Measurements from ENCODE around the gene CENPT. TPM values are rescaled to one million over a fixed set of nuclear protein-coding genes. Genes with fewer than 3 reads are reported as not detected.
A peak's percentile ranks its signal among the peaks of the same experiment; 100 is the strongest.

CENPT gene
- total RNA-seq, 2 experiments from 2014 or later, result 50.2 to 53.5 TPM

GRCh38 chr16:67883146-67883871, 35.8 kb upstream of the CENPT start:
- POLR2A ChIA-PET, result interaction anchor here (0.8 to 3.6 kb wide), 9 partner anchors 8 to 157 kb away, joined by 3 to 19 read pairs (median 4); partner anchors contain the start of genes CTRL, EDC4, PSKH1 and PSMB10
- Mint-ChIP-seq H3K9me3 (no peaks in the 10 kb centered on the region), H3K27me3 (no peaks in the 10 kb centered on the region), H3K4me3 (no peak overlapping the region), H3K27ac (no peak overlapping the region), H3K4me1 (no peaks in the 10 kb centered on the region), H3K36me3 (ENCODE audit: low read depth) (peaks cover 53% of the 10 kb centered on the region)
- no peak for DNase-seq
- CTCF ChIA-PET, result interaction anchor here (0.5 to 3.8 kb wide), 27 partner anchors 9 to 362 kb away, joined by 3 to 22 read pairs (median 4); partner anchors contain the start of genes DDX28, DUS2, EDC4 and LCAT

- Mint-ChIP-seq H3K27me3 (no peaks in the 10 kb centered on the region), H3K36me3 (ENCODE audit: low read depth) (peaks cover 61% of the 10 kb centered on the region), H3K9me3 (no peaks in the 10 kb centered on the region), H3K27ac (no peak overlapping the region), H3K4me1 (no peaks in the 10 kb centered on the region), H3K4me3 (no peak overlapping the region)
- ChIA-PET POLR2A (interaction anchor here (0.8 to 3.6 kb wide), 8 partner anchors 9 to 53 kb away, joined by 3 to 19 read pairs (median 4); partner anchors contain the start of genes CTRL, EDC4 and PSKH1), CTCF (interaction anchor here (0.7 to 3.8 kb wide), 9 partner anchors 8 to 362 kb away, joined by 3 to 22 read pairs (median 8); partner anchors contain the start of genes PSKH1 and PSMB10)
- no peak for DNase-seq
These were observed 35.1 kb upstream of the CENPT start for GRCh38 chr16:67882374-67883145.

GRCh38 chr16:67881621-67882161, 34.2 kb upstream of the CENPT start:
- no peak overlapping the region for H3K4me3 Mint-ChIP-seq
- H3K27ac Mint-ChIP-seq, result no peak overlapping the region
- ChIA-PET CTCF (interaction anchor here (0.7 to 3.8 kb wide), 6 partner anchors 9 to 72 kb away, joined by 3 to 22 read pairs (median 4); partner anchors contain the start of gene PSMB10), POLR2A (interaction anchor here (1.2 to 3.6 kb wide), 3 partner anchors 11 to 53 kb away, joined by 4 to 19 read pairs (median 6); partner anchors contain the start of gene PSKH1)
- H3K4me1 Mint-ChIP-seq, result no peaks in the 10 kb centered on the region
- no peak for DNase-seq
- H3K9me3 Mint-ChIP-seq, result no peaks in the 10 kb centered on the region
- peaks cover 69% of the 10 kb centered on the region for H3K36me3 Mint-ChIP-seq (ENCODE audit: low read depth)
- no peaks in the 10 kb centered on the region for H3K27me3 Mint-ChIP-seq

- Mint-ChIP-seq H3K4me1 (peaks cover 8% of the 10 kb centered on the region), H3K4me3 (no peak overlapping the region), H3K36me3 (ENCODE audit: low read depth) (peaks cover 81% of the 10 kb centered on the region), H3K27ac (no peak overlapping the region), H3K27me3 (no peaks in the 10 kb centered on the region), H3K9me3 (no peaks in the 10 kb centered on the region)
- ChIA-PET POLR2A (interaction anchor here (2.1 kb wide), 1 partner anchor 54 kb away, joined by 6 read pairs; no protein-coding TSS in a partner anchor), CTCF (interaction anchor here (0.6 to 0.8 kb wide), 2 partner anchors 11 to 71 kb away, joined by 3 read pairs; no protein-coding TSS in a partner anchor)
- no peak for DNase-seq
These were observed 33.1 kb upstream of the CENPT start for GRCh38 chr16:67880584-67880983.

GRCh38 chr16:67879936-67880335, 32.4 kb upstream of the CENPT start:
- DNase-seq, result no peak
- peaks cover 14% of the 10 kb centered on the region for H3K4me1 Mint-ChIP-seq
- ChIA-PET CTCF (no interaction called here), POLR2A (no interaction called here)
- H3K4me3 Mint-ChIP-seq, result no peak overlapping the region
- no peak overlapping the region for H3K27ac Mint-ChIP-seq
- no peaks in the 10 kb centered on the region for H3K9me3 Mint-ChIP-seq
- no peaks in the 10 kb centered on the region for H3K27me3 Mint-ChIP-seq
- H3K36me3 Mint-ChIP-seq (ENCODE audit: low read depth), result peaks cover 81% of the 10 kb centered on the region

- Mint-ChIP-seq H3K4me1 (peaks cover 19% of the 10 kb centered on the region), H3K36me3 (ENCODE audit: low read depth) (peaks cover 80% of the 10 kb centered on the region), H3K4me3 (no peak overlapping the region), H3K27ac (no peak overlapping the region), H3K27me3 (no peaks in the 10 kb centered on the region), H3K9me3 (no peaks in the 10 kb centered on the region)
- no peak for DNase-seq
- ChIA-PET POLR2A (no interaction called here), CTCF (no interaction called here)
These were observed 32.0 kb upstream of the CENPT start for GRCh38 chr16:67879462-67879861.

GRCh38 chr16:67878846-67879245, 31.4 kb upstream of the CENPT start:
- ChIA-PET POLR2A (no interaction called here), CTCF (no interaction called here)
- no peaks in the 10 kb centered on the region for H3K9me3 Mint-ChIP-seq
- H3K27me3 Mint-ChIP-seq, result no peaks in the 10 kb centered on the region
- peaks cover 25% of the 10 kb centered on the region for H3K4me1 Mint-ChIP-seq
- no peak overlapping the region for H3K27ac Mint-ChIP-seq
- no peak overlapping the region for H3K4me3 Mint-ChIP-seq
- peaks cover 75% of the 10 kb centered on the region for H3K36me3 Mint-ChIP-seq (ENCODE audit: low read depth)
- no peak for DNase-seq

- Mint-ChIP-seq H3K4me1 (peaks cover 27% of the 10 kb centered on the region), H3K36me3 (ENCODE audit: low read depth) (peaks cover 71% of the 10 kb centered on the region)
These were observed 30.7 kb upstream of the CENPT start for GRCh38 chr16:67878232-67878631.

GRCh38 chr16:67877064-67877463, 29.6 kb upstream of the CENPT start:
- Mint-ChIP-seq H3K27me3 (no peaks in the 10 kb centered on the region), H3K9me3 (no peaks in the 10 kb centered on the region), H3K27ac (no peak overlapping the region), H3K36me3 (ENCODE audit: low read depth) (peaks cover 65% of the 10 kb centered on the region), H3K4me1 (peaks cover 35% of the 10 kb centered on the region), H3K4me3 (no peak overlapping the region)
- DNase-seq, result no peak
- POLR2A ChIA-PET, result no interaction called here
- CTCF ChIA-PET, result interaction anchor here (0.5 kb wide), 1 partner anchor 198 kb away, joined by 3 read pairs; no protein-coding TSS in a partner anchor

More at GRCh38 chr16:67878232-67878631, 30.7 kb upstream of the CENPT start:
- POLR2A ChIA-PET, result no interaction called here
- no peak overlapping the region for H3K27ac Mint-ChIP-seq
- H3K9me3 Mint-ChIP-seq, result no peaks in the 10 kb centered on the region
- no peaks in the 10 kb centered on the region for H3K27me3 Mint-ChIP-seq
- CTCF ChIA-PET, result no interaction called here
- no peak for DNase-seq
- H3K4me3 Mint-ChIP-seq, result no peak overlapping the region

GRCh38 chr16:67874372-67874771, 26.9 kb upstream of the CENPT start:
- Mint-ChIP-seq H3K27me3 (no peaks in the 10 kb centered on the region), H3K4me1 (peaks cover 35% of the 10 kb centered on the region), H3K4me3 (peak overlapping the region; percentile 91), H3K27ac (peak overlapping the region; percentile 88), H3K36me3 (ENCODE audit: low read depth) (peaks cover 53% of the 10 kb centered on the region), H3K9me3 (no peaks in the 10 kb centered on the region)
- no peak for DNase-seq
- ChIA-PET CTCF (interaction anchor here (1.5 to 2.9 kb wide), 3 partner anchors 10 to 201 kb away, joined by 5 to 18 read pairs (median 6); partner anchors contain the start of gene NRN1L), POLR2A (interaction anchor here (1.3 to 2.5 kb wide), 5 partner anchors 9 to 61 kb away, joined by 4 to 12 read pairs (median 8); partner anchors contain the start of gene NUTF2)

GRCh38 chr16:67873435-67874370, 26.2 kb upstream of the CENPT start:
- DNase-seq, result no peak
- Mint-ChIP-seq H3K27ac (peak overlapping the region; percentile 88), H3K4me1 (peaks cover 35% of the 10 kb centered on the region), H3K36me3 (ENCODE audit: low read depth) (peaks cover 47% of the 10 kb centered on the region), H3K27me3 (no peaks in the 10 kb centered on the region), H3K4me3 (peak overlapping the region; percentile 91), H3K9me3 (no peaks in the 10 kb centered on the region)
- ChIA-PET POLR2A (interaction anchor here (0.7 to 2.5 kb wide), 11 partner anchors 9 to 312 kb away, joined by 3 to 12 read pairs (median 5); partner anchors contain the start of genes CTCF, NUTF2 and PSKH1), CTCF (interaction anchor here (0.9 to 2.9 kb wide), 5 partner anchors 10 to 201 kb away, joined by 3 to 18 read pairs (median 6); partner anchors contain the start of gene NRN1L)
